GM12865 (cell line): ENCODE results near the gene HCN3.
"Not testable (repeated sequence)": the region's sequence is repeated elsewhere in the genome, so short reads cannot be mapped to it uniquely, and the experiment has no call there.

Experiments
- DNase-seq: peaks from one replicate; pipeline ENCODE4 v3.0.0; 2010; ENCODE audit warnings: low read depth
- H3K4me3 ChIP-seq: 2 replicates; pipeline ENCODE4 v1.5.1; 2011; ENCODE audit warnings: mild to moderate bottlenecking, low read depth, low read length, control low read depth
- TF ChIP-seq, protein P1 (sequence below): IDR thresholded peaks from 2 replicates; pipeline ENCODE4 v1.5.1; 2011; ENCODE audit warnings: low read length, control low read depth, low read depth, inconsistent platforms; ENCODE audit not compliant: insufficient read depth; ENCODE audit errors: missing control alignments

The HCN3 gene

GRCh38 chr1:155242805-155243358 lies 34.4 kb upstream of the HCN3 start:
- TF ChIP-seq, protein P1, sequence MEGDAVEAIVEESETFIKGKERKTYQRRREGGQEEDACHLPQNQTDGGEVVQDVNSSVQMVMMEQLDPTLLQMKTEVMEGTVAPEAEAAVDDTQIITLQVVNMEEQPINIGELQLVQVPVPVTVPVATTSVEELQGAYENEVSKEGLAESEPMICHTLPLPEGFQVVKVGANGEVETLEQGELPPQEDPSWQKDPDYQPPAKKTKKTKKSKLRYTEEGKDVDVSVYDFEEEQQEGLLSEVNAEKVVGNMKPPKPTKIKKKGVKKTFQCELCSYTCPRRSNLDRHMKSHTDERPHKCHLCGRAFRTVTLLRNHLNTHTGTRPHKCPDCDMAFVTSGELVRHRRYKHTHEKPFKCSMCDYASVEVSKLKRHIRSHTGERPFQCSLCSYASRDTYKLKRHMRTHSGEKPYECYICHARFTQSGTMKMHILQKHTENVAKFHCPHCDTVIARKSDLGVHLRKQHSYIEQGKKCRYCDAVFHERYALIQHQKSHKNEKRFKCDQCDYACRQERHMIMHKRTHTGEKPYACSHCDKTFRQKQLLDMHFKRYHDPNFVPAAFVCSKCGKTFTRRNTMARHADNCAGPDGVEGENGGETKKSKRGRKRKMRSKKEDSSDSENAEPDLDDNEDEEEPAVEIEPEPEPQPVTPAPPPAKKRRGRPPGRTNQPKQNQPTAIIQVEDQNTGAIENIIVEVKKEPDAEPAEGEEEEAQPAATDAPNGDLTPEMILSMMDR: no peak
- no peak for DNase-seq
- peak overlapping the region; percentile 59 for H3K4me3 ChIP-seq

- TF ChIP-seq, protein P1: no peak
- peak overlapping the region; percentile 59 for H3K4me3 ChIP-seq
- peak; percentile 99 for DNase-seq
Observed at GRCh38 chr1:155244368-155245162, 32.7 kb upstream of the HCN3 start.

DNA sequence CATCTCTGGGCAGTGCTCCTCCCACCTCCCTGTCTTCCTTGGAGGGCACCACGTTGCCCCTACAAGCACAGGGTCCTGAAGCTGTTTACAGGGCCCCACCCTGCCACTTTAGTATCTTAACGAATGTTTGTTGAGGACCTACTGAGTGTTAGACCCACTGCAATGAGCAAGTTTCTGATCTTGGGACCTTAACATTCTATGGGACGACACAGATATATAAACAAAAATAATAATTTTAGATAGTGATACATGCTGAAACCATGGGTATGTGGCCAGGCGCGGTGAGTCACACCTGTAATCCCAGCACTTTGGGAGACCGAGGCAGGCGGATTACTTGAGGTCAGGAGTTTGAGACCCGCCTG lies 32.1 kb upstream of the HCN3 start:
- TF ChIP-seq, protein P1: no peak
- no peak for DNase-seq
- peak overlapping the region; percentile 59 for H3K4me3 ChIP-seq

- not testable (repeated sequence) for H3K4me3 ChIP-seq, DNase-seq
Observed at GRCh38 chr1:155246796-155247195, 30.5 kb upstream of the HCN3 start.

GRCh38 chr1:155247667-155248553 lies 29.4 kb upstream of the HCN3 start:
- H3K4me3 ChIP-seq: no peak overlapping the region
- DNase-seq: no peak
- TF ChIP-seq, protein P1: no peak

DNA sequence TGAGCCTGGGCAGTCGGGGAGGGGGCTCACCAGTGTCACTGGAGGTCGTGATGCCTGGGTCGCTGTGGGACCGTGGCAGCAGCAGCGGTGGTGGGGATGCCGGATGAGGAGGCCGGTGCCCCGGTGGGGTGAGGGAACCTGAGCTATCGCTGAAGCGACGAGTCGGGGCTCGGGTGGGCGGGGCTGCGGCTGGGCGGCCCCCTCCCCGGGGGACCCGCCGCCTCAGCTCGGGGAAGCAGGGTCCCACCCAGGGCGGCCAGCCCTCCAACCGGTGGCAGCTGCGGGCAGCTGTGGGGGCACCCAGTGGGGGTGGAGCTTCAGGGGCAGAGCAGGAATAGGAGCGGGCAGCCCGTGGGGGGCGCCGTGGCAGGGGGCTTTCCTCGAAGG lies 27.0 kb upstream of the HCN3 start:
- peak overlapping the region; percentile 57 for H3K4me3 ChIP-seq
- DNase-seq: no peak
- TF ChIP-seq, protein P1: no peak

DNA sequence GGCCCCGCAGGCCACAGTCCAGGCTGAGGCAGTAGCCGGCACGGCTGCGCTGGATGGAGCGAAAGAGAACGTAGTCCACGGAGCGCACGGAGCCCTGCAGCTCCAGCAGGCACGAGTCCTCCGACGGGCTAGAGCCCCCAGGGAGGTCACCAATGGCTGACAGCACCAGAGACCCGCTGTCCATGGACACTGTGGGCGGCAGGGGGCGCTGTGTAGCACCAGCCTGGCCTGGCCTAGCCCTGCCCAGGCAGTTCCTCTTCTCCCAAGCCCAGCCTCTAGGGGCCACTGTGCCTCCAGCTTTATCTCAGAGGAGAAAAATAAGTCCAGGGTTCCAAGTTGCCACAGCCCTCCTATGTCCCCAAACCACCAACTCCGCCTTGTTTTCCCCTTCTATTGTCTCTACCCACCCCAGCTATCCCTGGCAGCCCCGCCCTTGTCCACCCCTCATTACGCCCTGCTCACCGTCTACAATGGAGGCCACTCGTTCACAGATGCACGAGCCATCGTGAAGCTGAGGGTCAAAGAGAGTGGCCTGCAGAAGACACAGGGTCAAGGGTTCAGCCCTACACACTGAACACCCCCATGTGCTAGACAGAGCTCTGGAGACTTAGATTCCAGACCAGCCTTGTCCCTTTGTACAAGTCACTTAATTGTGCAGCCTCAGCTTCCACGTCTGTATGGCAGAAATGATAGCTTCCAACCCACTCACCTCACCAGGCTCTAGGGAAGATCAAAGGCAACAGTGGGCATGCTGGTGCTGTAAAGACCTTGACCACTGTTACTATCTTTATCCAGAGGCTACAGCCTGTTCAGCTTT lies 26.4 kb upstream of the HCN3 start:
- H3K4me3 ChIP-seq: peak overlapping the region; percentile 57
- TF ChIP-seq, protein P1: peak; percentile 100
- peak; percentile 96 for DNase-seq
